Mammary epithelial cell (primary cell): ENCODE measurements around the gene TMEM154.

Source experiments
- EZH2 ChIP-seq: IDR thresholded peaks from 2 replicates; pipeline ENCODE4 v1.6.1; 2012; ENCODE audit warnings: low read length, inconsistent platforms, borderline replicate concordance
- TF ChIP-seq, protein P1 (sequence below), 2 donors: IDR thresholded peaks in 1 of 2; conservative IDR thresholded peaks in 1 of 2; 2 replicates each; pipeline ENCODE4 v1.5.1; 2011 to 2012; ENCODE audit warnings: inconsistent platforms in 2 of 2, low read length in 2 of 2, mild to moderate bottlenecking in 2 of 2, control low read depth in 1 of 2, low read depth in 1 of 2; ENCODE audit not compliant: insufficient read depth in 1 of 2; ENCODE audit errors: extremely low read depth in 1 of 2

GRCh38 chr4:152620915-152621314 is 58.9 kb downstream of the TMEM154 start:
- TF ChIP-seq, protein P1, sequence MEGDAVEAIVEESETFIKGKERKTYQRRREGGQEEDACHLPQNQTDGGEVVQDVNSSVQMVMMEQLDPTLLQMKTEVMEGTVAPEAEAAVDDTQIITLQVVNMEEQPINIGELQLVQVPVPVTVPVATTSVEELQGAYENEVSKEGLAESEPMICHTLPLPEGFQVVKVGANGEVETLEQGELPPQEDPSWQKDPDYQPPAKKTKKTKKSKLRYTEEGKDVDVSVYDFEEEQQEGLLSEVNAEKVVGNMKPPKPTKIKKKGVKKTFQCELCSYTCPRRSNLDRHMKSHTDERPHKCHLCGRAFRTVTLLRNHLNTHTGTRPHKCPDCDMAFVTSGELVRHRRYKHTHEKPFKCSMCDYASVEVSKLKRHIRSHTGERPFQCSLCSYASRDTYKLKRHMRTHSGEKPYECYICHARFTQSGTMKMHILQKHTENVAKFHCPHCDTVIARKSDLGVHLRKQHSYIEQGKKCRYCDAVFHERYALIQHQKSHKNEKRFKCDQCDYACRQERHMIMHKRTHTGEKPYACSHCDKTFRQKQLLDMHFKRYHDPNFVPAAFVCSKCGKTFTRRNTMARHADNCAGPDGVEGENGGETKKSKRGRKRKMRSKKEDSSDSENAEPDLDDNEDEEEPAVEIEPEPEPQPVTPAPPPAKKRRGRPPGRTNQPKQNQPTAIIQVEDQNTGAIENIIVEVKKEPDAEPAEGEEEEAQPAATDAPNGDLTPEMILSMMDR (conservative IDR thresholded peaks at IDR 0.05 in 1 of 2, IDR thresholded peaks at IDR 0.05 in 1 of 2; ENCODE audit: extremely low read depth in 1 of 2, insufficient read depth in 1 of 2, low read depth in 1 of 2, low read length in 2 of 2), result no peak
- no peak for TF ChIP-seq EZH2
